HepG2 (cell line): ENCODE data around the gene PRDX2. TPM values are rescaled to one million over a fixed set of nuclear protein-coding genes. Genes with fewer than 3 reads are reported as not detected.

Experiments
- CENPT ChIP-seq: sonication (generic); formaldehyde crosslinking; IDR thresholded peaks from 2 replicates; pipeline ENCODE4 v1.8.0; 2022; ENCODE audit warnings: low read depth, mild to moderate bottlenecking, moderate library complexity, missing genetic modification reagents
- EED ChIP-seq: sonication (generic); formaldehyde crosslinking; IDR thresholded peaks from 2 replicates; pipeline ENCODE4 v1.5.0; 2020; ENCODE audit warnings: mild to moderate bottlenecking, missing genetic modification reagents
- HNRNPLL ChIP-seq: fragments of 200-400 bp; formaldehyde crosslinking; IDR thresholded peaks from 2 replicates; pipeline ENCODE4 v1.6.1; 2017; ENCODE audit warnings: mild to moderate bottlenecking, low read depth, low read length; ENCODE audit not compliant: poor library complexity, severe bottlenecking
- MED13 ChIP-seq: sonication (generic); formaldehyde crosslinking; IDR thresholded peaks from 2 replicates; pipeline ENCODE4 v1.5.0; 2020; ENCODE audit warnings: missing genetic modification reagents
- PAWR ChIP-seq: sonication (generic); formaldehyde crosslinking; IDR thresholded peaks from 2 replicates; pipeline ENCODE4 v1.4.0; 2020; ENCODE audit warnings: missing genetic modification reagents, mild to moderate bottlenecking, borderline replicate concordance
- ZMYM4 ChIP-seq: sonication (generic); formaldehyde crosslinking; IDR thresholded peaks from 2 replicates; pipeline ENCODE4 v1.8.1; 2023; ENCODE audit warnings: mild to moderate bottlenecking, missing genetic modification reagents
- ZNF143 ChIP-seq: sonication (generic); formaldehyde crosslinking; IDR thresholded peaks from 2 replicates; pipeline ENCODE4 v1.4.0; 2020; ENCODE audit warnings: missing genetic modification reagents
- ZNF235 ChIP-seq: sonication (generic); formaldehyde crosslinking; IDR thresholded peaks from 2 replicates; pipeline ENCODE4 v1.8.1; 2023; ENCODE audit warnings: mild to moderate bottlenecking, missing genetic modification reagents, borderline replicate concordance
- ZNF350 ChIP-seq: sonication (generic); formaldehyde crosslinking; IDR thresholded peaks from 2 replicates; pipeline ENCODE4 v1.4.0; 2020; ENCODE audit warnings: mild to moderate bottlenecking, low read depth, missing genetic modification reagents, borderline replicate concordance
- ZNF382 ChIP-seq: sonication (generic); formaldehyde crosslinking; IDR thresholded peaks from 2 replicates; pipeline ENCODE4 v1.5.0; 2020; ENCODE audit warnings: missing genetic modification reagents, mild to moderate bottlenecking, borderline replicate concordance
- polyA plus RNA-seq, 8 experiments: library from polyadenylated mRNA; depleted of rRNA in 3 of 8; stranded (reverse) in 7 of 8; unstranded in 1 of 8; fragments of >200 nt; fragmentation: Illumina TruSeq in 4 of 8; extraction: Trizol in 4 of 8; gene quantifications; 2 replicates each; pipeline versions ENCODE4 v1.2.1 to v1.2.3, GENCODE V29; 2011 to 2016; ENCODE audit warnings: low read depth in 4 of 8, missing spikeins in 1 of 8, mixed read lengths in 1 of 8; ENCODE audit not compliant: insufficient read depth in 1 of 8
- total RNA-seq, 5 experiments: library from RNA; depleted of rRNA; stranded (reverse); fragments of >200 nt; fragmentation: Illumina TruSeq; extraction: Trizol; gene quantifications; 2 replicates each; pipeline ENCODE4 v1.2.3, GENCODE V29; 2016; ENCODE audit warnings: low read depth in 1 of 5
- TF ChIP-seq, protein P1 (sequence below): sonication (generic); formaldehyde crosslinking; IDR thresholded peaks from 2 replicates; pipeline ENCODE4 v1.5.1; 2020; ENCODE audit warnings: missing genetic modification reagents, mild to moderate bottlenecking, borderline replicate concordance
- TF ChIP-seq, protein P2 (sequence below): sonication (generic); formaldehyde crosslinking; IDR thresholded peaks from 2 replicates; pipeline ENCODE4 v1.4.0; 2020; ENCODE audit warnings: missing genetic modification reagents
- TF ChIP-seq, protein P3 (sequence below), 2 experiments: sonication (generic) in 1 of 2; formaldehyde crosslinking in 1 of 2; IDR thresholded peaks; 2 replicates each; pipeline versions ENCODE4 v1.4.0 to v1.6.1; 2018 to 2020; ENCODE audit warnings: missing genetic modification reagents in 2 of 2, borderline replicate concordance in 1 of 2, low read depth in 1 of 2, mild to moderate bottlenecking in 1 of 2, missing biosample characterization in 1 of 2
- TF ChIP-seq, protein P4 (sequence below): sonication (generic); formaldehyde crosslinking; IDR thresholded peaks from 2 replicates; pipeline ENCODE4 v1.8.1; 2023; ENCODE audit warnings: missing genetic modification reagents, inconsistent platforms, borderline replicate concordance
- TF ChIP-seq, protein P5 (sequence below): sonication (generic); formaldehyde crosslinking; IDR thresholded peaks from 2 replicates; pipeline ENCODE4 v1.4.0; 2020; ENCODE audit warnings: mild to moderate bottlenecking, missing genetic modification reagents

The PRDX2 gene
- total and polyA plus RNA-seq, 2 of the 13 experiments (the other 11 are each of a cell fraction or from before 2014, with no cell fraction given), result 218 to 381 TPM

DNA sequence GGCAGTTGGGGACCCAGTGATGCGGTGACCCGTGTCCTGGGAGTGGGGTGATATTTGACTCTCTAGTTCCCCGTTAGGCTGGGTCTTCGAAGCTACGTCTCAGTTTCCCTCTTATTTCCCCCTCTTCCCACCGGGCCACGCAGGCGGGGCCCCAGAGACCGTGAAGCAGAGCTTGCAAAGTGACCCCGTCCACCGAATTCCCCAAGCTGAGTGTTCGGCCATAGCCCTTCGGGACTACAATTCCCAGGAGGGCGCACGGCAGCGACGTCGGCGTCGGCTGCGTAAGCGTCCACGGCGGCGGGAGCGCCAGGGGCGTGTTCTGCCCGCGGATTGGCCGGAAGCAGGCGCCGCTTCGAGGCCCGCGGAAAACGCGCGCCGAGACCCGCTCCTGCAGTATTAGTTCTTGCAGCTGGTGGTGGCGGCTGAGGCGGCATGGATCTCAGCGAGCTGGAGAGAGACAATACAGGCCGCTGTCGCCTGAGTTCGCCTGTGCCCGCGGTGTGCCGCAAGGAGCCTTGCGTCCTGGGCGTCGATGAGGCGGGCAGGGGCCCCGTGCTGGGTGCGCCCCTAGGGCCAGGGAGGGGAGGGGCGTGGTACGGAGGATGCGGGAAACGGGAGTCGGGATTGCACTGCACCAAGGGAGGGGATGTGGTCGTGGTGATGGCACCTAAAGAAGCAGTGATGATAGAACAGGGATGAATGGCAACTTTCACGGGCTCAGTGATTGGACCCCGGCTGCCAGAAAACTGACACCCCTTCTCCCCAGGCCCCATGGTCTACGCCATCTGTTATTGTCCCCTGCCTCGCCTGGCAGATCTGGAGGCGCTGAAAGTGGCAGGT lies 4.9 kb upstream of the PRDX2 start, which contains the start of gene RNASEH2A (continued):
- TF ChIP-seq, protein P1, sequence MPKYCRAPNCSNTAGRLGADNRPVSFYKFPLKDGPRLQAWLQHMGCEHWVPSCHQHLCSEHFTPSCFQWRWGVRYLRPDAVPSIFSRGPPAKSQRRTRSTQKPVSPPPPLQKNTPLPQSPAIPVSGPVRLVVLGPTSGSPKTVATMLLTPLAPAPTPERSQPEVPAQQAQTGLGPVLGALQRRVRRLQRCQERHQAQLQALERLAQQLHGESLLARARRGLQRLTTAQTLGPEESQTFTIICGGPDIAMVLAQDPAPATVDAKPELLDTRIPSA (CRISPR knock-in tag), result no peak
- TF ChIP-seq PAWR (CRISPR knock-in tag) (peak; percentile 90; the same call in 1 of the 2 replicates), ZNF350 (CRISPR knock-in tag) (peak; percentile 50; the same call in 1 of the 2 replicates), HNRNPLL (peak; percentile 95), ZNF235 (CRISPR knock-in tag) (peak; percentile 79; the same call in 1 of the 2 replicates), ZNF382 (CRISPR knock-in tag) (no peak), CENPT (0 out of 2 replicates have a peak, but pooled peaks have one; percentile 16), MED13 (CRISPR knock-in tag) (no peak; the same call in 1 of the 2 replicates), ZMYM4 (CRISPR knock-in tag) (peak; percentile 27; the same call in 1 of the 2 replicates), EED (CRISPR knock-in tag) (0 out of 2 replicates have a peak, but pooled peaks have one; percentile 54), ZNF143 (peak; percentile 99)
- TF ChIP-seq, protein P2, sequence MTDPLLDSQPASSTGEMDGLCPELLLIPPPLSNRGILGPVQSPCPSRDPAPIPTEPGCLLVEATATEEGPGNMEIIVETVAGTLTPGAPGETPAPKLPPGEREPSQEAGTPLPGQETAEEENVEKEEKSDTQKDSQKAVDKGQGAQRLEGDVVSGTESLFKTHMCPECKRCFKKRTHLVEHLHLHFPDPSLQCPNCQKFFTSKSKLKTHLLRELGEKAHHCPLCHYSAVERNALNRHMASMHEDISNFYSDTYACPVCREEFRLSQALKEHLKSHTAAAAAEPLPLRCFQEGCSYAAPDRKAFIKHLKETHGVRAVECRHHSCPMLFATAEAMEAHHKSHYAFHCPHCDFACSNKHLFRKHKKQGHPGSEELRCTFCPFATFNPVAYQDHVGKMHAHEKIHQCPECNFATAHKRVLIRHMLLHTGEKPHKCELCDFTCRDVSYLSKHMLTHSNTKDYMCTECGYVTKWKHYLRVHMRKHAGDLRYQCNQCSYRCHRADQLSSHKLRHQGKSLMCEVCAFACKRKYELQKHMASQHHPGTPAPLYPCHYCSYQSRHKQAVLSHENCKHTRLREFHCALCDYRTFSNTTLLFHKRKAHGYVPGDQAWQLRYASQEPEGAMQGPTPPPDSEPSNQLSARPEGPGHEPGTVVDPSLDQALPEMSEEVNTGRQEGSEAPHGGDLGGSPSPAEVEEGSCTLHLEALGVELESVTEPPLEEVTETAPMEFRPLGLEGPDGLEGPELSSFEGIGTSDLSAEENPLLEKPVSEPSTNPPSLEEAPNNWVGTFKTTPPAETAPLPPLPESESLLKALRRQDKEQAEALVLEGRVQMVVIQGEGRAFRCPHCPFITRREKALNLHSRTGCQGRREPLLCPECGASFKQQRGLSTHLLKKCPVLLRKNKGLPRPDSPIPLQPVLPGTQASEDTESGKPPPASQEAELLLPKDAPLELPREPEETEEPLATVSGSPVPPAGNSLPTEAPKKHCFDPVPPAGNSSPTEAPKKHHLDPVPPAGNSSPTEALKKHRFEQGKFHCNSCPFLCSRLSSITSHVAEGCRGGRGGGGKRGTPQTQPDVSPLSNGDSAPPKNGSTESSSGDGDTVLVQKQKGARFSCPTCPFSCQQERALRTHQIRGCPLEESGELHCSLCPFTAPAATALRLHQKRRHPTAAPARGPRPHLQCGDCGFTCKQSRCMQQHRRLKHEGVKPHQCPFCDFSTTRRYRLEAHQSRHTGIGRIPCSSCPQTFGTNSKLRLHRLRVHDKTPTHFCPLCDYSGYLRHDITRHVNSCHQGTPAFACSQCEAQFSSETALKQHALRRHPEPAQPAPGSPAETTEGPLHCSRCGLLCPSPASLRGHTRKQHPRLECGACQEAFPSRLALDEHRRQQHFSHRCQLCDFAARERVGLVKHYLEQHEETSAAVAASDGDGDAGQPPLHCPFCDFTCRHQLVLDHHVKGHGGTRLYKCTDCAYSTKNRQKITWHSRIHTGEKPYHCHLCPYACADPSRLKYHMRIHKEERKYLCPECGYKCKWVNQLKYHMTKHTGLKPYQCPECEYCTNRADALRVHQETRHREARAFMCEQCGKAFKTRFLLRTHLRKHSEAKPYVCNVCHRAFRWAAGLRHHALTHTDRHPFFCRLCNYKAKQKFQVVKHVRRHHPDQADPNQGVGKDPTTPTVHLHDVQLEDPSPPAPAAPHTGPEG (CRISPR knock-in tag), result no peak
- TF ChIP-seq, protein P3, sequence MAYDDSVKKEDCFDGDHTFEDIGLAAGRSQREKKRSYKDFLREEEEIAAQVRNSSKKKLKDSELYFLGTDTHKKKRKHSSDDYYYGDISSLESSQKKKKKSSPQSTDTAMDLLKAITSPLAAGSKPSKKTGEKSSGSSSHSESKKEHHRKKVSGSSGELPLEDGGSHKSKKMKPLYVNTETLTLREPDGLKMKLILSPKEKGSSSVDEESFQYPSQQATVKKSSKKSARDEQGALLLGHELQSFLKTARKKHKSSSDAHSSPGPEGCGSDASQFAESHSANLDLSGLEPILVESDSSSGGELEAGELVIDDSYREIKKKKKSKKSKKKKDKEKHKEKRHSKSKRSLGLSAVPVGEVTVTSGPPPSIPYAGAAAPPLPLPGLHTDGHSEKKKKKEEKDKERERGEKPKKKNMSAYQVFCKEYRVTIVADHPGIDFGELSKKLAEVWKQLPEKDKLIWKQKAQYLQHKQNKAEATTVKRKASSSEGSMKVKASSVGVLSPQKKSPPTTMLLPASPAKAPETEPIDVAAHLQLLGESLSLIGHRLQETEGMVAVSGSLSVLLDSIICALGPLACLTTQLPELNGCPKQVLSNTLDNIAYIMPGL (CRISPR knock-in tag; IDR thresholded peaks at IDR 0.05; ENCODE audit: borderline replicate concordance in 1 of 2, low read depth in 1 of 2), result peak; percentile 80 to 86
- TF ChIP-seq, protein P4, sequence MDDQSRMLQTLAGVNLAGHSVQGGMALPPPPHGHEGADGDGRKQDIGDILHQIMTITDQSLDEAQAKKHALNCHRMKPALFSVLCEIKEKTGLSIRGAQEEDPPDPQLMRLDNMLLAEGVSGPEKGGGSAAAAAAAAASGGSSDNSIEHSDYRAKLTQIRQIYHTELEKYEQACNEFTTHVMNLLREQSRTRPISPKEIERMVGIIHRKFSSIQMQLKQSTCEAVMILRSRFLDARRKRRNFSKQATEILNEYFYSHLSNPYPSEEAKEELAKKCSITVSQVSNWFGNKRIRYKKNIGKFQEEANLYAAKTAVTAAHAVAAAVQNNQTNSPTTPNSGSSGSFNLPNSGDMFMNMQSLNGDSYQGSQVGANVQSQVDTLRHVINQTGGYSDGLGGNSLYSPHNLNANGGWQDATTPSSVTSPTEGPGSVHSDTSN, result no peak; the same call in 1 of the 2 replicates
- TF ChIP-seq, protein P5, sequence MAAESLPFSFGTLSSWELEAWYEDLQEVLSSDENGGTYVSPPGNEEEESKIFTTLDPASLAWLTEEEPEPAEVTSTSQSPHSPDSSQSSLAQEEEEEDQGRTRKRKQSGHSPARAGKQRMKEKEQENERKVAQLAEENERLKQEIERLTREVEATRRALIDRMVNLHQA (CRISPR knock-in tag), result no peak
